GM13977 (cell line): ENCODE measurements around the gene SIL1.
"Not testable (repeated sequence)": the region's sequence is repeated elsewhere in the genome, so short reads cannot be mapped to it uniquely, and the experiment has no call there.

ENCODE experiments used
- DNase-seq: peaks from one replicate; pipeline ENCODE4 v3.0.0; 2012; ENCODE audit warnings: low spot score
- in situ Hi-C: fragments of 300-500 bp; cut with MboI; formaldehyde crosslinking; loops from one replicate; pipeline ENCODE4 v1.12.0; 2022; ENCODE audit warnings: low sequenced_read_pairs, low pct_unique_long_range_greater_than_20kb, mixed read lengths, inconsistent platforms; ENCODE audit not compliant: unreplicated experiment
- TF ChIP-seq, protein P1 (sequence below): IDR thresholded peaks from 2 replicates; pipeline ENCODE4 v1.5.1; 2012; ENCODE audit warnings: mild to moderate bottlenecking, control low read depth; ENCODE audit not compliant: insufficient read depth; ENCODE audit errors: extremely low read depth, missing control alignments

Gene SIL1

DNA sequence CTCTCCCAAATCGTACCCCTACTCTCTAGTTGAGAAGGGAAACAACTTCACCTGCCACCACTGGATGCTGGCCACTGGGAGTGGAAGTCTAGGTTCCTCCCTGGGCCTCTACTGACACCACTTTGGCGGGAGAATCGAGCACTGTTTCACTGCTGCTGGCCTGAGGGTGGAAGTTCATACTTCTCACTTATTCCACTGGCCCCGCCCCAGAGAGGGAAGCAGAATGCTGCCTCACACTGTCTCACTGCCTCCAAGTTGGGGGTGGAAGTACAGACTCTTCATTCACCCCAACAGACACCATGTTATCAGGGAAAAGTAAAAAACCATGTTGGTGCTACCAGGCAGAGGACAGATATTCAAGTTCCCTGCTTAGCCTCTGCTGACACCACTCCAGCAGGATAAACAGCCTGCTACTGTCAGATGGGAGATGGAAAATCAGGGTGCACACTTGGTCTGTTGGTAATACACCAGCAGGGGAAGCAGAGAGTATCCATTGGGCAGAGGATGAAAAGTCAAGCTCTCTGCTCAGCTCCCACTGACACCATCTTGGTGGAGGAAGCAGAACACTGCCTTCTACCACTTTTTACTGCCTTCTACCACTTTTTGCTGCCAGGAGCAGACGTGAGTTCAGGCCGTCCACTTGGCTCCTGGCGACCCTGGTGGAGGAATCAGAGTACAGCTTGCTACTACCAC is 159.4 kb downstream of the SIL1 start:
- in situ Hi-C loops, result no loop called here
- TF ChIP-seq, protein P1, sequence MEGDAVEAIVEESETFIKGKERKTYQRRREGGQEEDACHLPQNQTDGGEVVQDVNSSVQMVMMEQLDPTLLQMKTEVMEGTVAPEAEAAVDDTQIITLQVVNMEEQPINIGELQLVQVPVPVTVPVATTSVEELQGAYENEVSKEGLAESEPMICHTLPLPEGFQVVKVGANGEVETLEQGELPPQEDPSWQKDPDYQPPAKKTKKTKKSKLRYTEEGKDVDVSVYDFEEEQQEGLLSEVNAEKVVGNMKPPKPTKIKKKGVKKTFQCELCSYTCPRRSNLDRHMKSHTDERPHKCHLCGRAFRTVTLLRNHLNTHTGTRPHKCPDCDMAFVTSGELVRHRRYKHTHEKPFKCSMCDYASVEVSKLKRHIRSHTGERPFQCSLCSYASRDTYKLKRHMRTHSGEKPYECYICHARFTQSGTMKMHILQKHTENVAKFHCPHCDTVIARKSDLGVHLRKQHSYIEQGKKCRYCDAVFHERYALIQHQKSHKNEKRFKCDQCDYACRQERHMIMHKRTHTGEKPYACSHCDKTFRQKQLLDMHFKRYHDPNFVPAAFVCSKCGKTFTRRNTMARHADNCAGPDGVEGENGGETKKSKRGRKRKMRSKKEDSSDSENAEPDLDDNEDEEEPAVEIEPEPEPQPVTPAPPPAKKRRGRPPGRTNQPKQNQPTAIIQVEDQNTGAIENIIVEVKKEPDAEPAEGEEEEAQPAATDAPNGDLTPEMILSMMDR, result no peak
- no peak for DNase-seq

DNA sequence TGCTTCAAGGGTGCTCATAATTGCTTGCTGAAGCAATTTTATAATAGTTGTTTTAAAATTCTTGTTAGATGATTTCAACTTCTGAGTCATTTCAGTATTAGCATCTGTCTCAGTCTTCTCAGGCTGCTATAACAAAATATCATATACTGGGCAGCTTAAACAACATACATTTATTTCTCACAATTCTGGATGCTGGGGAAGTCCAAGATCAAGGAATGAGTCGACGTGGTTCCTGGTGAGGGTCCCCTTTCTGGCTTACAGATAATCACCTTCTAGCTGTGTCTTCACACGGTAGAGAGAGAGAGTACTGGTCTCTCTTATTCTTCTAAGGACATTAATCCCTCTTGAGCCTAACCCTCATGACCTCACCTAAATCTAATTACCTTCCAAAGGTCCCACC is 160.4 kb downstream of the SIL1 start:
- TF ChIP-seq, protein P1, result no peak
- DNase-seq, result no peak
- in situ Hi-C loops, result no loop called here

DNA sequence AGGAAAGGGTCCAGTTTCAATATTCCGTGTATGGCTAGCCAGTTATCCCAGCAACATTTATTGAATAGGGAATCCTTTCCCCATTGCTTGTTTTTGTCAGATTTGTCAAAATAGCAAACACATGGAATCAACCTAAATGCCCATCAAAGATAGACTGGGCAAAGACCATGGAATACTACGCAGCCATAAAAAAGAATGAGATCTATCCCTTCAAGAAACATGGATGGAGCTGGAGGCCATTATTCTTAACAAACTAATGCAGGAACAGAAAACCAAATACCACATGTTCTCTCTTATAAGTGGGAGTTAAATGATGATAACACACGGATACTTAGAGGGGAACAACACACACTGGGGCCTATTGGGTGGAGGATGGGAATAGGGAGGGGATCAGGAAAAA is 161.8 kb downstream of the SIL1 start:
- in situ Hi-C loops, DNase-seq: not testable (repeated sequence)

DNA sequence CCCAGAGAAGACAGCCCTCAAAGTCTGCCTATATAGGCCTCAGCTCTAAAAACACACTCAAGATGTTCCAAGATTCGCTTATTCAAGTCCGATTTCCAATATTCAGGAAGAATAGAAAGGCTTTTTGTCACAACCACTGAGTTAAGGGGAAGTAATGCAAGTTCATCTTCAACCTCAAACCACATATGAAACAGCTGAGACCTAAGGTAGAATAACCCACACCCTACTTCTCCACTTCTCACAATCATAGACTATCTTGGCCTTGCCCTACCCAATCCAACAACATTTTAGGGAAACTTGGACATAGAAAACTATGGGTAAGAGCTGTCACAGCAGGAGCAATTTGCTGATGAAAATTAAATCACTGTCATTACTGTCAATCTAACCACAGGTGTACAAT is 171.0 kb downstream of the SIL1 start:
- in situ Hi-C loops, result no loop called here
- TF ChIP-seq, protein P1, result no peak
- DNase-seq, result no peak

DNA sequence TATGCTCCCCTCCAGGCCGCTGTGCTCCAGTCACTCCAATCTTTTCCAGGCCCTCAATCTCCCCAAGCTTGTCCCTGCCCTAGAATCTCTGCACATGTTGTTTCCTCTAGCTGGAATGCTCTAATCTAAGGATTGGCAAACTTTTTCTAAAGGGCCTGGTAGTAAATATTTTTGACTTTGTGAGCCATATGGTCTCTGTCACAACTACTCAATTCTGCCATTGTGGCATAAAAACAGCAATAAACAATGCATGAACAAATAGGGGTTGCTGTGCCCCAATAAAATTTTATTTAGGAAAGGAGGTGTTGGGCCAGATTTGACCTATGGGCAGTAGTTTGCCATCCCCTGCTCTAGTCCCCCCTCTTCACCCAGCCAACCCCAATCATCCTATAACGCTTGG is 172.5 kb downstream of the SIL1 start:
- TF ChIP-seq, protein P1, result no peak
- no peak for DNase-seq
- in situ Hi-C loops, result no loop called here

DNA sequence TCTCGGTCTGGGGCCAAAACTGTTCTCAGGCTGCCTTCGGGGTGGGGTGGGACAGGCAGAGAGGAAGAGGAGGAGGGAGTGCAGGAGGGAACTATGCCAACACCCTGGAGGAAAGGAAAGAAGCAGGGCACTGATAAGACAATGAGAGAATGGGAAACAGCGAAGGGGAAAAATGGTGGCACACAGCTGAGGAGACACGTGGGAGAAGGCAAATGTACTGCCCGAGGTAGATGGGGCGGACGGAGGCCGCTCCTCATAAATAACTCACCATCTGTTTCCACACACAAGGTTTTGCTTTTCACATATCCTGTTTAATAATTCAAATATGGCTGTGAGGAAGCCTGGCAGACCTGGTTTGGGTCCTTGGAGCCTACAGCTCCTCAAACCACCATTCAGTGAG is 174.9 kb downstream of the SIL1 start:
- DNase-seq, result no peak
- in situ Hi-C loops, result no loop called here
- TF ChIP-seq, protein P1, result no peak

DNA sequence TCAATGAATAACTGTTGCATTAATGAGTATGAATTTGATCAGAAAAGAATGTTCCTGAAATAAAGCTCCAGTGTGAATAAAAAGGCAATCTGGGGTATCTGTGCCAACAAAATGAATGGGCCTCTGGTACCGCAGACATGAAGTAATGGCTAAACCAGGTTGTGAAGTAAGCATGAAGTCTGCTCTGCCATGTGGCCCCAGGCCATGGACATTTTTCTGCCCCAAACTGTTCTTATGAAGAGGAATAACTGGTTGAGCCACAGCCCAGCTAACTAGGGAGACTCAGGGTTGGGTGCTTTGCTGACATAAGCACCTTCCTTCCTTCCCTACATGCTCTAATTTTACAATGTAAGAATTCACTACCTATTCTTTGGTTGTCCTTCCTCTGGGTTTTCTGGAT is 175.6 kb downstream of the SIL1 start:
- TF ChIP-seq, protein P1, result no peak
- DNase-seq, result no peak
- in situ Hi-C loops, result no loop called here
